HG03097 (cell line): Measurements from ENCODE around the gene PDE11A.

Experiments used
- ATAC-seq: cut with Tn5 transposase; IDR thresholded peaks from one replicate; pipeline ENCODE4 v1.9.1; 2021; ENCODE audit not compliant: unreplicated experiment, low FRiP score

The PDE11A gene

GRCh38 chr2:177930916-177931315, 141.7 kb downstream of the PDE11A start:
- no peak for ATAC-seq

- ATAC-seq, result no peak
Observed at GRCh38 chr2:177929662-177930522, 142.7 kb downstream of the PDE11A start.

DNA sequence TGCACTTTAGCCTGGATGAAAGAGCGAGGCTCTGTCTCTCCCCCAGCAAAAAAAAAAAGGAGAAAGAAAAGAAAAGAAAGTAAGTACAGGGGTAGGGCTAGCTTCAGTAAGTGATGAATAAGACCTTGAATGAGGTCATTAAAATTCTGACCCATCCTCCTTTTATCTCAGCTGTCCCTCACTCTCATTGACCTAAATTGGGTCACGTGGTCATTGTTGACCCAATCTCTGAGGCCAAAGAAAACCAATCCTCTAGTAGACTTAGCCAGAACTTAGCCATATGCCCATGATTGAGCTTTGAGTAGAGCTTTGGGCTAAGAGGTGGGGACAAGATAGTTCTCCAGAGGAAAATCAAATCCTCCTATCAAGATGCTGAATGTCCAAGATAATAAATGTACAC, 149.3 kb downstream of the PDE11A start:
- no peak for ATAC-seq

DNA sequence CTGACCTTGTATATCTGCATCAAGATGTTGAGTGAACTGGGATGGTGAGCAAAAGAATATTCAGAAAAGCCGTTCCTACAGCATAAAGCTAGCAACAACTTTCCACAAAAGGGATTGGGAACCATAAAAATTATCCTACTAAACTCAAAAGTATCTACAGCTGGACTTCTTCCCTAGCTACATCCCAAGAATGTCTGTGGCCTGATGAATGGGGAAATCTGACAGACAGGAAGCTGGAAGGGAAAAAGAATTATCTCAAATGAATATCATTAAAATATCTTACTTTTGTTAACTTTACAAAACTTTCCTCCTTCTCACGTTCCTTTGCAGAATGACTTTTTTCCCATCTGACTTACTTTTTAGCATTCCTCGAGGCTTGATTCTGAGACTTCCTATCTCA, 150.9 kb downstream of the PDE11A start:
- ATAC-seq, result no peak

- ATAC-seq, result no peak
Observed at GRCh38 chr2:177917169-177917568, 155.4 kb downstream of the PDE11A start.

GRCh38 chr2:177916342-177916741, 156.2 kb downstream of the PDE11A start:
- ATAC-seq, result no peak

GRCh38 chr2:177914247-177914646, 158.3 kb downstream of the PDE11A start:
- no peak for ATAC-seq

DNA sequence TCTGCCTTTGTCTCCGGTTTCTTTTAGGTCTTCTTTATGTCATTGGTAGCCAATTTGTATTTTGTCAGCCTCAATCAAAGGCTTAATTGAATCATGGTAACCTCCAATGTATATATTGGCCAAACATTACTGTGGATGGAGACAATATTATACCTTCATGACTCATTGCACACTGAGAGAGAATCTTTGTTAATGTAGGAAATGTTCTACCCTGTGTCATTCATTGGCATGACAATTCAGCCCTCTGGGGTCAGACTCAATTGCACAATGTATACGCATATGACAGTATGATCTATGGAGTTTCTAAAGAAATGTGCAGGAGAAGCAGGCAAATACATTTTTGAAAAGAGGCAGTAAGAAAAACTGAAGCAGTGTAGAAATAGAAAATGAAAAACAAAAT, 162.6 kb downstream of the PDE11A start:
- ATAC-seq, result no peak

DNA sequence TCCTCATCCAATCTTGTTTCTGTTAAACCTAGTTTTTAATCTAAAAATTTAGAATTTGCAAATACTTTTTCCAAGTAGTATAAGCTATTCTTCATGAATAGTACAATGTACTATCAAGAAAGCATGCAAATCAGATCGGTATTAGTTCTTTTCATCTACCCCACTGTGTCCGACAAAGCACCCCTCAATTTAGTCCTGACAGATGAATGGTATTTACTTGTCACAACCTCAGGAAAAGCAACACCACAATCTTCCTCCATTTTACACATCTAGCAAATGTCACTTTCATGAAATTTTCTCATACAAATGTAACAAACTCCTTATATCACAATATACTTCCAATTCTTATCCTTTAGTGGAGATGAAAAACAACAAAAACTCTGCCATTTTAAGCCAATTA, 163.8 kb downstream of the PDE11A start:
- ATAC-seq, result no peak

DNA sequence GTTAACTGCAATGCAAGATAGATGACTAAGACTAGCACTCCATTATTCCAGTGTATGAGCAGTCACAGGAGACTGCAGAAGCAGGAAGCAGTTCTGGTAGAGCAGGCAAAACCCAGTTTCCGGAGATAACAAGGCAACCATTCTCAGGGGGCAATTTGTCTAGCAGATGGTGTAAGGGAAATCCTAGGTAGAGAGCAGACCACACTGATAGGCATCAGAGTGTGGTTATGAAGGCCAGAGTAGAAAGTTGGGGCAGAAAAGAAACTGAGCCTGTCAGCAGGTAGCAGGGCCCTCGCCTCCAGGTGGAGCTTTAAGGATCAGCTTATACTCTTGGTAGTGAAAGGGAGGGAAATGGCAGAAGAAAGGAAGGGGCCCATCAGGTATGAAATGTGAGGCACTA, 164.4 kb downstream of the PDE11A start:
- peak; percentile 79 for ATAC-seq

DNA sequence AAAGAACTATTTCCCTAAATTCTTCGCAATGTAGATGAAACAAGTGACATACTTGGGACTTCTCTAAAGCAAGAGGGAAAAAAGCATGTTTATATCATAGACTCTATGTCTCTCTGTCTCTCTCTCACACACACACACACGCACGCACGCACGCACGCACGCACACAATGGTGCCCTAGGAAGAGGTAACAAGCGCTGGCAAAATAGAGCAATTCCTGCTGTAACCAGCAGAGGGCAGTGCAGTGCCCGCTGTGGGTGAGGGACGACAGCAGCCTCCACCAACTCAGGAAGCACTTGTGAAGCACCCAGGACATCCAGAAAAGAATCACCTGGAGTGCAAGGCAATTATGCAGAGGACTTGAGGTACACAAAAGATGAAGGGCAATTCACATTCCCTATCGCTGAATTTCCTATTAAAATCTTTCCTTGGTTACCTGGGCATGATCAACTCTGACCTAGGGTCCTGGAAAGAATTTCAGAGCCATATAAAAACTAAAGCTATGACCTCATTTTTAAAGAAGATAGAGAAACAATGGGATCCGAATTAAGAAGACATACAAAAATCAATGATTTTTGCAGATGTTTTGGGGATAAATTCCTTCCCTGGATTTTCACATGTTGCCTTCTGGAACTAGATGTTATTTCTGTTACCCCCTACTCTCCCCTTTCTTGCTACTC, 166.4 kb downstream of the PDE11A start:
- ATAC-seq, result peak; percentile 54

- ATAC-seq, result no peak
Observed at GRCh38 chr2:177905640-177906039, 166.9 kb downstream of the PDE11A start.

DNA sequence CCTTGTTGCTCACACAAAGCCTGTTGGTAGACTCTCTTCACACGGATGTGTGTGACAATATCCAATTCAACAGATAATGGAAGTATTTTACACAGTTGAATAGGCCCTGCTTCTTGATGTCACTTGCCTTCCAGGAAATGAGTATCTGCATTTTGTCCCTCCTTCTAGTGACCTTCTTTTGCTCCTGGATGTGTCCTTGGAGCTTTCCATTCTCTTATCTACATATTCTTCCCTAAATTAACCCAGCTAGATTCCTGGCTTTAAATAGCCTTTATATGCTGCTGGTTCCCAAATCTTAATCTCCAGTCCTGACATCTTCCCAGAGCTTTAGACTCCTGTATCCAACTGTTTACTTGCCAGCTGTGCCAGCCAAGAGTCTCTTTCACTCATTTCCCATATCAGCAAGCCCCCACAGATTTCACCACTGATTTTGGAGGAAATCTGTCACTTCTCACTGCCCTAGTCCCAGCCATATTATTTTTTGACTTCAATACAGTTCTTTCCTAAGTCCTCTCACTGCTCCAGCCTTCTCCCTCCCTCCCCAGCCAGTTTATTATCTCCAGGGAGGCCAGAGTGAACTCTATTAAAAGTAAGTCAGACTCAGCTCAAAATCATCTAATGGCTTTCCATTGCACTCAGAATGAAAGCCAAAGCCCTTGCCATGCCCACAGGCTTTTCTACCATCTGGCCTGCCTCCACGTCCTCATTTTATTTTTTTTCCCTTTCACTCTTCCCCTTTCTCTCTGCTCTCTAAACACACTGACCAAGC, 170.0 kb downstream of the PDE11A start:
- ATAC-seq, result no peak

- ATAC-seq, result no peak
Observed at GRCh38 chr2:177900082-177900481, 172.5 kb downstream of the PDE11A start.

GRCh38 chr2:177897278-177897677, 175.3 kb downstream of the PDE11A start:
- no peak for ATAC-seq

GRCh38 chr2:177896587-177896986, 176.0 kb downstream of the PDE11A start:
- ATAC-seq, result no peak

DNA sequence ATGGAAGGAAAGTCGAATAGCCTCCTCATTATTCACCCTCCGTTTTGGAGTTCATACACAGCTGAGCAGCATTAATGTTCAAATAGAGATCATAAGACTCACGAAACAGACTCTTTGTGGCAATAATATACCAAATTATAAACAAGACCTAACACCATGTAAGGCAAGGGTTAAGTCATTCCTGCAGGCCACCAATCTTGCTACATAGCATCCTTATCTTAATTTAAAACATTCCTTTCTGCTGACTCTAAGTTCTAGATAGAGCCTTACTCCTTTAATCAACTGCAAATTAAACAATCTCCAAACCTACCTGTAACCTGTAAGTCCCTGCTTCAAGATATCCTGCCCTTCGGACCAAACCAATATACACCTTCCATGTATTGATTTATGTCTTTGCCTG, 178.0 kb downstream of the PDE11A start:
- ATAC-seq, result no peak

GRCh38 chr2:177893880-177894279, 178.7 kb downstream of the PDE11A start:
- no peak for ATAC-seq

DNA sequence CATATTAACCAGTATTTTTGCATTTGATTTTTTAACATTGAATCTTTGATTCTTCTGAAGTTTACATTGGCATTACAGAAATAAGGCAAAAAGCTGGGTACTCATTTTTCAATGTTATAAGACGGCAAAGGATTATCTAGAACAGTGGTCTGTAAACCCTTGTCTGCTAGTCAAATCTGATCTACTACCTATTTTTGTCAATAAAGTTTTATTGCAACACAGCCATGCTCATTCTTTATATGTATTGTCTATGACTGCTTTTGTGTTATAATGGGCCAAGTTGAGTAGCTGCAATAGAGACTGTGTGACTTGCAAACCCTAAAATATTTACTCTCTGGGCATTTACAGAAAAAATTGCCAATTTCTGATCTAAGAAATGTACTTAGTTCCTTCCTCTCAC, 181.0 kb downstream of the PDE11A start:
- no peak for ATAC-seq

- ATAC-seq, result no peak
Observed at GRCh38 chr2:177889818-177890460, 182.6 kb downstream of the PDE11A start.

GRCh38 chr2:177888581-177888980, 184.0 kb downstream of the PDE11A start:
- no peak for ATAC-seq
